Lung microvascular endothelial cell (primary cell): Measurements from ENCODE around the gene PADI3. TPM values are rescaled to one million over a fixed set of nuclear protein-coding genes. Genes with fewer than 3 reads are reported as not detected.
"Not testable (repeated sequence)": the region's sequence is repeated elsewhere in the genome, so short reads cannot be mapped to it uniquely, and the experiment has no call there.

Experiments
- DNase-seq, 2 donors: peaks; one replicate each; pipeline versions ENCODE4 v3.0.0 to v3.0.0-alpha.2; 2010; ENCODE audit warnings: low read depth in 2 of 2
- total RNA-seq: library from RNA; depleted of rRNA; stranded (reverse); fragments of >200 nt; gene quantifications from 2 replicates; pipeline ENCODE4 v1.2.1, GENCODE V29; 2014

PADI3 gene
- total RNA-seq, 1 donor from 2014 or later: under 0.01 TPM

- DNase-seq: no peak
These were observed 52.9 kb downstream of the PADI3 start for GRCh38 chr1:17301767-17302166.

- DNase-seq: no peak
These were observed 55.4 kb downstream of the PADI3 start for GRCh38 chr1:17304151-17304825.

GRCh38 chr1:17304826-17305175, 55.9 kb downstream of the PADI3 start:
- DNase-seq: no peak

- DNase-seq: no peak
These were observed 56.7 kb downstream of the PADI3 start for GRCh38 chr1:17305576-17306095.

- no peak for DNase-seq
These were observed 57.5 kb downstream of the PADI3 start for GRCh38 chr1:17306407-17306806.

GRCh38 chr1:17306921-17307320, 58.0 kb downstream of the PADI3 start:
- DNase-seq: no peak

GRCh38 chr1:17307329-17307728, 58.4 kb downstream of the PADI3 start:
- DNase-seq: no peak

- DNase-seq: no peak
These were observed 59.0 kb downstream of the PADI3 start, which contains the start of gene PADI4 for GRCh38 chr1:17307946-17308345. TSS of gene PADI4 (plus strand) at chr1:17308197. CDS start at chr1:17308223, 26 bp downstream.

- DNase-seq: no peak
These were observed 59.7 kb downstream of the PADI3 start for GRCh38 chr1:17308593-17308992.

GRCh38 chr1:17309426-17310067, 60.6 kb downstream of the PADI3 start:
- DNase-seq: no peak

GRCh38 chr1:17310068-17310640, 61.3 kb downstream of the PADI3 start:
- DNase-seq: no peak

- no peak for DNase-seq
These were observed 64.8 kb downstream of the PADI3 start for GRCh38 chr1:17313530-17314309.

- no peak for DNase-seq
These were observed 65.6 kb downstream of the PADI3 start for GRCh38 chr1:17314491-17314971.

GRCh38 chr1:17315542-17316130, 66.7 kb downstream of the PADI3 start:
- no peak for DNase-seq

- DNase-seq: no peak
These were observed 67.8 kb downstream of the PADI3 start for GRCh38 chr1:17316704-17317103.

GRCh38 chr1:17318262-17318661, 69.4 kb downstream of the PADI3 start:
- no peak for DNase-seq

- no peak for DNase-seq
These were observed 70.9 kb downstream of the PADI3 start for GRCh38 chr1:17319561-17320350.

GRCh38 chr1:17321857-17322390, 73.0 kb downstream of the PADI3 start:
- not testable (repeated sequence) for DNase-seq

- DNase-seq: no peak
These were observed 80.0 kb downstream of the PADI3 start for GRCh38 chr1:17328855-17329254.

GRCh38 chr1:17329610-17330009, 80.7 kb downstream of the PADI3 start:
- DNase-seq: no peak
